Measurements from ENCODE around the gene PLPPR5. TPM values are rescaled to one million over a fixed set of nuclear protein-coding genes. Genes with fewer than 3 reads are reported as not detected.

Gene PLPPR5
- total and polyA plus RNA-seq, 9 of the 15 experiments (the other 6 are each of a cell fraction or from before 2014, with no cell fraction given) = not detected

DNA sequence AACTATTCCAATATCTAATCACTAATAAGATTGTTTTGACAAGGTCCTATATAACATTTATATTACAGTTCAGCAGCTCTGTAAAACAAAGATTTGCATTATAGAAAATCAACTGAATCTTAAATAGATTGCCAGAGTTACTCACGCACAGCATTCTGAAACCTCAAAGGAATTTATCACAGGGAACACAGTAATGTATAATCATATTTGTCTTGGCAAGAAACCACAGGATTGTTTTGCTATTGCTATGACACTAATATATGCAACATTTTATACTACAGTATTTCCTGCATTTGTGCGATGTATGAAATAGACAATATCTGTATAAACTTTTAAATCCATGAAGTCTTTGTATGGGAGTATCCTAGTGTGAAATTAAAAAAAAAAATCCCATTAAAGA is 101.4 kb downstream of the PLPPR5 start:
- FAIRE-seq = no peak
- H2AFZ ChIP-seq (ENCODE audit: low read depth, low read length) = no peak overlapping the region
- no peaks in the 10 kb centered on the region for H3K4me1 ChIP-seq (replicated peaks in 1 of 2; ENCODE audit: control insufficient read depth in 2 of 2, insufficient read depth in 2 of 2, low read length in 2 of 2)
- no peaks in the 10 kb centered on the region for H3K36me3 ChIP-seq (ENCODE audit: control insufficient read depth, insufficient read depth, low read length)
- no peak overlapping the region for H3K9ac ChIP-seq (ENCODE audit: insufficient read depth in 1 of 2, low read depth in 2 of 2, low read length in 2 of 2)
- DNase-seq (ENCODE audit: extremely low read depth in 1 of 4, low spot score in 3 of 4) = no peak
- no TSS peak for BruUV-seq (replicated peaks)
- no peaks in the 10 kb centered on the region for H3K27me3 ChIP-seq (ENCODE audit: control insufficient read depth in 2 of 2, insufficient read depth in 2 of 2, low read length in 2 of 2)
- ChIA-PET POLR2A (no interaction called here), CTCF (ENCODE audit: low intra/inter-chr PET ratio) (no interaction called here)
- H3K4me3 ChIP-seq = no peak overlapping the region
- H3K4me2 ChIP-seq (ENCODE audit: insufficient read depth, low read length) = no peak overlapping the region
- no peak overlapping the region for H3K27ac ChIP-seq (ENCODE audit: extremely low read depth, low read depth, low read length)
- H4K20me1 ChIP-seq (replicated peaks; ENCODE audit: control insufficient read depth, insufficient read depth, low read length) = no peaks in the 10 kb centered on the region
- no peak for ATAC-seq
- no peaks in the 10 kb centered on the region for H3K79me2 ChIP-seq (ENCODE audit: control insufficient read depth, insufficient read depth, low read length)
- in situ Hi-C loops (cut with MboI) (no loop called here), intact Hi-C loops (cut with micrococcal nuclease) (no loop called here)
- H3K9me3 ChIP-seq (replicated peaks; ENCODE audit: control insufficient read depth, insufficient read depth, low read depth, low read length) = 0 out of 2 replicates have a peak, but pooled peaks cover 2% of the 10 kb centered on the region
- WGBS (ENCODE audit: insufficient coverage, low coverage, missing lambda C conversion rate) = 0% methylated on average over 2 of the region's 2 CpGs
- no peaks in the 10 kb centered on the region for H3K9me1 ChIP-seq (ENCODE audit: control insufficient read depth, insufficient read depth, low read length)
- TF ChIP-seq ZNF695 (CRISPR knock-in tag; IDR thresholded peaks at IDR 0.05) = no peak
- TF ChIP-seq ZNF639 (CRISPR knock-in tag; conservative IDR thresholded peaks at IDR 0.05 in 1 of 2, IDR thresholded peaks at IDR 0.05 in 1 of 2) = no peak
- no peak for TF ChIP-seq HINFP (tag; conservative IDR thresholded peaks at IDR 0.05; ENCODE audit: low read depth)
- no peak for TF ChIP-seq KAT8 (IDR thresholded peaks at IDR 0.05; ENCODE audit: low read depth)
- TF ChIP-seq ETV5 (CRISPR knock-in tag; IDR thresholded peaks at IDR 0.05; ENCODE audit: low read depth) = no peak
- no peak for TF ChIP-seq ZNF785 (CRISPR knock-in tag; IDR thresholded peaks at IDR 0.05)
- TF ChIP-seq, protein P1, sequence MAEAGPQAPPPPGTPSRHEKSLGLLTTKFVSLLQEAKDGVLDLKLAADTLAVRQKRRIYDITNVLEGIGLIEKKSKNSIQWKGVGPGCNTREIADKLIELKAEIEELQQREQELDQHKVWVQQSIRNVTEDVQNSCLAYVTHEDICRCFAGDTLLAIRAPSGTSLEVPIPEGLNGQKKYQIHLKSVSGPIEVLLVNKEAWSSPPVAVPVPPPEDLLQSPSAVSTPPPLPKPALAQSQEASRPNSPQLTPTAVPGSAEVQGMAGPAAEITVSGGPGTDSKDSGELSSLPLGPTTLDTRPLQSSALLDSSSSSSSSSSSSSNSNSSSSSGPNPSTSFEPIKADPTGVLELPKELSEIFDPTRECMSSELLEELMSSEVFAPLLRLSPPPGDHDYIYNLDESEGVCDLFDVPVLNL (CRISPR knock-in tag; IDR thresholded peaks at IDR 0.05; ENCODE audit: low read depth) = no peak
- TF ChIP-seq RUNX1 (IDR thresholded peaks at IDR 0.05; ENCODE audit: low read depth) = no peak
- TF ChIP-seq NR3C1 (CRISPR knock-in tag; IDR thresholded peaks at IDR 0.05) = no peak
- no peak for TF ChIP-seq ZSCAN29 (IDR thresholded peaks at IDR 0.05)
- TF ChIP-seq FOS (IDR thresholded peaks at IDR 0.05; ENCODE audit: extremely low read depth, insufficient read length) = no peak
- no peak for TF ChIP-seq MBD1 (CRISPR knock-in tag; IDR thresholded peaks at IDR 0.05)
- TF ChIP-seq, protein P2, sequence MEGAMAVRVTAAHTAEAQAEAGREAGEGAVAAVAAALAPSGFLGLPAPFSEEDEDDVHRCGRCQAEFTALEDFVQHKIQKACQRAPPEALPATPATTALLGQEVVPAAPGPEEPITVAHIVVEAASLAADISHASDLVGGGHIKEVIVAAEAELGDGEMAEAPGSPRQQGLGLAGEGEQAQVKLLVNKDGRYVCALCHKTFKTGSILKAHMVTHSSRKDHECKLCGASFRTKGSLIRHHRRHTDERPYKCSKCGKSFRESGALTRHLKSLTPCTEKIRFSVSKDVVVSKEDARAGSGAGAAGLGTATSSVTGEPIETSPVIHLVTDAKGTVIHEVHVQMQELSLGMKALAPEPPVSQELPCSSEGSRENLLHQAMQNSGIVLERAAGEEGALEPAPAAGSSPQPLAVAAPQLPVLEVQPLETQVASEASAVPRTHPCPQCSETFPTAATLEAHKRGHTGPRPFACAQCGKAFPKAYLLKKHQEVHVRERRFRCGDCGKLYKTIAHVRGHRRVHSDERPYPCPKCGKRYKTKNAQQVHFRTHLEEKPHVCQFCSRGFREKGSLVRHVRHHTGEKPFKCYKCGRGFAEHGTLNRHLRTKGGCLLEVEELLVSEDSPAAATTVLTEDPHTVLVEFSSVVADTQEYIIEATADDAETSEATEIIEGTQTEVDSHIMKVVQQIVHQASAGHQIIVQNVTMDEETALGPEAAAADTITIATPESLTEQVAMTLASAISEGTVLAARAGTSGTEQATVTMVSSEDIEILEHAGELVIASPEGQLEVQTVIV (CRISPR knock-in tag; IDR thresholded peaks at IDR 0.05; ENCODE audit: borderline replicate concordance) = no peak
- no peak for TF ChIP-seq MTF1 (CRISPR knock-in tag; IDR thresholded peaks at IDR 0.05; ENCODE audit: borderline replicate concordance)
